Adipocyte (in vitro differentiated cells): ENCODE data around the gene ANXA2.

Experiments used
- DNase-seq: peaks from one replicate; pipeline ENCODE4 v3.0.0-alpha.2; 2015; ENCODE audit warnings: low read depth
- H3K27me3 ChIP-seq: replicated peaks from 2 replicates; pipeline ENCODE4 v1.7.0; 2013; ENCODE audit warnings: mild to moderate bottlenecking, low read length, moderate library complexity; ENCODE audit not compliant: control insufficient read depth, insufficient read depth
- H3K36me3 ChIP-seq: 2 replicates; pipeline ENCODE4 v1.7.0; 2013; ENCODE audit warnings: low read length, mild to moderate bottlenecking, moderate library complexity; ENCODE audit not compliant: control insufficient read depth, insufficient read depth, severe bottlenecking
- H3K4me1 ChIP-seq: 2 replicates; pipeline ENCODE4 v1.7.0; 2013; ENCODE audit warnings: mild to moderate bottlenecking, low read length, moderate library complexity; ENCODE audit not compliant: control insufficient read depth, insufficient read depth
- H3K4me3 ChIP-seq: 2 replicates; pipeline ENCODE4 v1.7.0; 2013; ENCODE audit warnings: mild to moderate bottlenecking, low read length, moderate library complexity
- H3K9ac ChIP-seq: 2 replicates; pipeline ENCODE4 v1.7.0; 2013; ENCODE audit warnings: mild to moderate bottlenecking, low read length, moderate library complexity
- H3K9me3 ChIP-seq: 2 replicates; pipeline ENCODE4 v1.7.0; 2013; ENCODE audit warnings: mild to moderate bottlenecking, low read length, moderate library complexity; ENCODE audit not compliant: control insufficient read depth

Gene ANXA2

GRCh38 chr15:60386615-60387014 lies 11.2 kb downstream of the ANXA2 start:
- H3K36me3 ChIP-seq: peaks cover 63% of the 10 kb centered on the region
- peak overlapping the region; percentile 38 for H3K4me3 ChIP-seq
- peaks cover 84% of the 10 kb centered on the region for H3K4me1 ChIP-seq
- H3K9me3 ChIP-seq: no peaks in the 10 kb centered on the region
- no peaks in the 10 kb centered on the region for H3K27me3 ChIP-seq
- H3K9ac ChIP-seq: peak overlapping the region; percentile 31
- no peak for DNase-seq

- peaks cover 68% of the 10 kb centered on the region for H3K36me3 ChIP-seq
- peak overlapping the region; percentile 31 for H3K9ac ChIP-seq
- no peaks in the 10 kb centered on the region for H3K27me3 ChIP-seq
- peak overlapping the region; percentile 38 for H3K4me3 ChIP-seq
- peaks cover 87% of the 10 kb centered on the region for H3K4me1 ChIP-seq
- DNase-seq: no peak
- no peaks in the 10 kb centered on the region for H3K9me3 ChIP-seq
These were observed 11.9 kb downstream of the ANXA2 start for GRCh38 chr15:60385620-60386552.

DNA sequence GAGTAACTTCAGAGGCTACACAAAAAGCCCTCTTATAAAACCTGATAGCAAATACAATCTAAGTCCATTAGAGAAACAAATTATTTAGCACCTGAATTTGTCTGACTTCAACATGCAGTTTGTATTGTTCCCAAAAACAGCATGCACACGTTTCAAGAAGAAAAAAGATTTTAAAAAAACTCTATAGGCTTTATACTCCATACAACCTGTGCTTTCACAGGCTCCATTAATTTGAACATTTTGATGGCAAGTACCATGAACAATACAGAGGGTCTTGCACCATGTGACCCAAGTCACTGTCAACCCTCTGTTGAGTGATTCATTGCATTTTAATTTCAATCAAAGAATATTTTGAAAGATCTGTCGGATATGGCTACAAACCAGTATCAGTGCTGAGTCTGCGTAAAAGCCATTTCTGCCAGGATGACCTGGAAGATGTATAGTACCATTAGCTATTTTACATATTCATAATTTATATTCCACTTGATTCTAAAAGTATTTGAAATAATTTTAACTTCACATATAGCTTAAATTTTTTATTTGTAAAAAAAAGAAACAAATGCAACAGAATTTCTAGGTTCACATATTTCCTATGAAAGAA lies 13.2 kb downstream of the ANXA2 start:
- peaks cover 69% of the 10 kb centered on the region for H3K36me3 ChIP-seq
- no peaks in the 10 kb centered on the region for H3K27me3 ChIP-seq
- no peak overlapping the region for H3K4me3 ChIP-seq
- DNase-seq: no peak
- H3K9ac ChIP-seq: peak overlapping the region; percentile 43
- H3K4me1 ChIP-seq: peaks cover 85% of the 10 kb centered on the region
- no peaks in the 10 kb centered on the region for H3K9me3 ChIP-seq

GRCh38 chr15:60384053-60384452 lies 13.7 kb downstream of the ANXA2 start:
- H3K27me3 ChIP-seq: no peaks in the 10 kb centered on the region
- H3K9me3 ChIP-seq: no peaks in the 10 kb centered on the region
- peaks cover 85% of the 10 kb centered on the region for H3K4me1 ChIP-seq
- peak; percentile 31 for DNase-seq
- H3K9ac ChIP-seq: peak overlapping the region; percentile 43
- H3K36me3 ChIP-seq: peaks cover 71% of the 10 kb centered on the region
- peak overlapping the region; percentile 14 for H3K4me3 ChIP-seq

GRCh38 chr15:60382773-60383674 lies 14.8 kb downstream of the ANXA2 start:
- DNase-seq: no peak
- Histone ChIP-seq H3K27me3 (no peaks in the 10 kb centered on the region), H3K9ac (peak overlapping the region; percentile 53), H3K4me1 (peaks cover 86% of the 10 kb centered on the region), H3K9me3 (no peaks in the 10 kb centered on the region), H3K4me3 (no peak overlapping the region), H3K36me3 (peaks cover 78% of the 10 kb centered on the region)

GRCh38 chr15:60381148-60381788 lies 16.5 kb downstream of the ANXA2 start:
- H3K4me1 ChIP-seq: peaks cover 90% of the 10 kb centered on the region
- peaks cover 84% of the 10 kb centered on the region for H3K36me3 ChIP-seq
- H3K4me3 ChIP-seq: no peak overlapping the region
- DNase-seq: no peak
- H3K9ac ChIP-seq: peak overlapping the region; percentile 75
- no peaks in the 10 kb centered on the region for H3K27me3 ChIP-seq
- no peaks in the 10 kb centered on the region for H3K9me3 ChIP-seq

DNA sequence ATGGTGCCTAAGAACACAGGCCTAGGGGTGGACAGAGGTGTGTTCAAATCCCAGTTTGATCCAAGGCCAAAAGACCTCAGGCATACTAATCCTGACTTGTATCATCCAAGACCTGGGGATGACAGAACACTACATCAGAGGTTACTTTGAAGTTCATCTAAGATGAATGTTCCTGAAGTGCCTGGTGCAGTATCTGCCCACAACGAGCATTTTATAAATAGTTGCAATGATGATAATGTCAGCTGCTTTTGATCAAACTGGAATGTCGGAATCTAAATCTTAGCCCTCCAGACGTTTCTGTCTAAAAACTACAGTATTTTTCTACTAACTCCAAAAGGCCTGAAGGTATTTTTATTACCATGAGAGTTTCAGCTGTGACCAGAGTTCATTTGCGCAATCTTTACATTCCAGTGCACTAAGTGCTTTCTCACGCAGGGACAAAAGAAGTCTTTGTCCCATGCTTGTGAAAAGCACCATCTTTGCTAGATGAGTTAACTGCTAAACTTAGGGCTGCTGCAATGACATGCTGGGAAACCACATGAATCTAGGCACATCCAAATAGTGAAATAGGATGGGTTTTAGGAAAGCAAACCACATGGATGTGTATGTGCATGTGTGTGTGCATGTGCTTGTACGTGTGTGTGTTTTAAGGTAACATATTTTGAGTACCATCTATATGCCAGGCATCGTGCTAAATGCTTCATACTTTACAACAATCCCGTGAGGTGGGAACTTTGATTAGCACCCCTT lies 18.1 kb downstream of the ANXA2 start:
- peaks cover 88% of the 10 kb centered on the region for H3K36me3 ChIP-seq
- H3K4me1 ChIP-seq: peaks cover 95% of the 10 kb centered on the region
- H3K9ac ChIP-seq: peak overlapping the region; percentile 75
- H3K4me3 ChIP-seq: peak overlapping the region; percentile 18
- H3K9me3 ChIP-seq: no peaks in the 10 kb centered on the region
- no peaks in the 10 kb centered on the region for H3K27me3 ChIP-seq
- peak; percentile 98 for DNase-seq

DNA sequence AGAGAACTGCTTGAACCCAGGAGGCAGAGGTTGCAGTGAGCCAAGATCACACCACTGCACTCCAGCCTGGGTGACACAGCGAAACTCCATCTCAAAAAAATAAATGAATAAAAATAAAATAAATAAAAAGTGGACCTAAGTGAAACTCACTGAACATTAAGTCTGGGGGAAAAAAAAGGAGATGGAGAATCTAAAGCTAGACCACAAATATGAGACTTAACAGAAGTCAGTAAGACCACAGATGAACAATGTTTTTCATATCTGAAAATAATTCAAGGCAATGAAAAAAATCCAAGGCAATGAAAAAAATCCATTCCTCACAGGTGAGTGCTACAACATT lies 18.6 kb downstream of the ANXA2 start:
- Histone ChIP-seq H3K36me3 (peaks cover 82% of the 10 kb centered on the region), H3K9me3 (no peaks in the 10 kb centered on the region), H3K27me3 (no peaks in the 10 kb centered on the region), H3K4me1 (peaks cover 95% of the 10 kb centered on the region), H3K9ac (peak overlapping the region; percentile 74), H3K4me3 (peak overlapping the region; percentile 18)
- DNase-seq: no peak

DNA sequence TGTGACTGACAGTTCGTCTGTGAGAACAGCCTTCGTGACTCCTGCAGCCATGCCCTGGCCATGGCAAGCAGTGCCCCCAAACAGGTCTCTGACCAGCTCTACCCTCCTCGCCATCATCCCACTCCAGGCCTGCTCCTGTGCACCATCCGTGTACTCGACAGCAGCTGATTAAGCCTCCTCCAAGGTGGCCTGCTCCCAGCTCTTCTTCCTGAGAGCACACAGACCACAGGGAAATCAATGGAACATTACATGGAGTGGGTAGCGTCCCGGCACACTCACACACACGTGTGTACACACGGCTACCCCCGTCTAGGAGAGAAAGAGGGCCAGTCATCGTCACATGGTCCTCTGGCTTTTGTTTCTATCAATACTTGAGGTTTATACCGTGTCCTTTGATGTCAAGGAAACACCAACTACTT lies 21.1 kb downstream of the ANXA2 start:
- Histone ChIP-seq H3K4me3 (peak overlapping the region; percentile 13), H3K9ac (peak overlapping the region; percentile 82), H3K36me3 (peaks cover 79% of the 10 kb centered on the region), H3K9me3 (no peaks in the 10 kb centered on the region), H3K4me1 (peaks cover 95% of the 10 kb centered on the region), H3K27me3 (no peaks in the 10 kb centered on the region)
- no peak for DNase-seq

GRCh38 chr15:60375306-60375705 lies 22.5 kb downstream of the ANXA2 start:
- H3K27me3 ChIP-seq: no peaks in the 10 kb centered on the region
- DNase-seq: no peak
- peaks cover 95% of the 10 kb centered on the region for H3K4me1 ChIP-seq
- H3K36me3 ChIP-seq: peaks cover 72% of the 10 kb centered on the region
- peak overlapping the region; percentile 82 for H3K9ac ChIP-seq
- no peaks in the 10 kb centered on the region for H3K9me3 ChIP-seq
- peak overlapping the region; percentile 28 for H3K4me3 ChIP-seq
